Activated T-helper 1 cell treated with anti-CD3 and anti-CD28 coated beads, Interleukin-2, amount 50 U/mL, for 16 hours (primary cell): ENCODE data around the gene PARD3B.

ENCODE experiments used
- DNase-seq, 2 donors: peaks; one replicate each; pipeline ENCODE4 v3.0.0-alpha.2; 2020; ENCODE audit warnings: low read depth in 1 of 2, low spot score in 1 of 2

The PARD3B gene

GRCh38 chr2:204750389-204750788 is 205.1 kb downstream of the PARD3B start:
- DNase-seq: no peak

- DNase-seq: no peak
Measured at GRCh38 chr2:204751472-204751871, 206.2 kb downstream of the PARD3B start.

GRCh38 chr2:204753841-204754240 is 208.6 kb downstream of the PARD3B start:
- DNase-seq: no peak

- no peak for DNase-seq
Measured at GRCh38 chr2:204754898-204755297, 209.6 kb downstream of the PARD3B start.

GRCh38 chr2:204763974-204764703 is 218.9 kb downstream of the PARD3B start:
- DNase-seq: no peak

GRCh38 chr2:204770735-204771134 is 225.5 kb downstream of the PARD3B start:
- no peak for DNase-seq

GRCh38 chr2:204771721-204772120 is 226.4 kb downstream of the PARD3B start:
- DNase-seq: no peak

GRCh38 chr2:204772546-204772945 is 227.3 kb downstream of the PARD3B start:
- DNase-seq: no peak

GRCh38 chr2:204775766-204776165 is 230.5 kb downstream of the PARD3B start:
- DNase-seq: no peak

GRCh38 chr2:204776781-204777559 is 231.7 kb downstream of the PARD3B start:
- DNase-seq: no peak

GRCh38 chr2:204779771-204780170 is 234.5 kb downstream of the PARD3B start:
- DNase-seq: no peak

GRCh38 chr2:204781941-204782340 is 236.7 kb downstream of the PARD3B start:
- DNase-seq: no peak

GRCh38 chr2:204790076-204790475 is 244.8 kb downstream of the PARD3B start:
- no peak for DNase-seq

- DNase-seq: no peak
Measured at GRCh38 chr2:204791230-204791629, 246.0 kb downstream of the PARD3B start.

GRCh38 chr2:204794624-204795023 is 249.3 kb downstream of the PARD3B start:
- DNase-seq: no peak

GRCh38 chr2:204795156-204795555 is 249.9 kb downstream of the PARD3B start:
- DNase-seq: no peak

- DNase-seq: no peak
Measured at GRCh38 chr2:204796581-204796980, 251.3 kb downstream of the PARD3B start.

GRCh38 chr2:204799791-204800190 is 254.5 kb downstream of the PARD3B start:
- DNase-seq: no peak

GRCh38 chr2:204808494-204808893 is 263.2 kb downstream of the PARD3B start:
- no peak for DNase-seq

- no peak for DNase-seq
Measured at GRCh38 chr2:204824751-204825453, 279.6 kb downstream of the PARD3B start.

- no peak for DNase-seq
Measured at GRCh38 chr2:204825681-204826080, 280.4 kb downstream of the PARD3B start.
